Retinal pigment epithelial cell (primary cell): ENCODE measurements around the gene ISG20.

Source experiments
- DNase-seq: peaks from one replicate; pipeline ENCODE4 v3.0.0-alpha.2; 2010; ENCODE audit warnings: low read depth
- H3K4me3 ChIP-seq: 2 replicates; pipeline ENCODE4 v1.5.1; 2011; ENCODE audit warnings: mild to moderate bottlenecking, low read length, control low read depth, moderate library complexity
- TF ChIP-seq, protein P1 (sequence below): conservative IDR thresholded peaks from 2 replicates; pipeline ENCODE4 v1.5.1; 2011; ENCODE audit warnings: low read depth, low read length, control low read depth, inconsistent platforms

The ISG20 gene

DNA sequence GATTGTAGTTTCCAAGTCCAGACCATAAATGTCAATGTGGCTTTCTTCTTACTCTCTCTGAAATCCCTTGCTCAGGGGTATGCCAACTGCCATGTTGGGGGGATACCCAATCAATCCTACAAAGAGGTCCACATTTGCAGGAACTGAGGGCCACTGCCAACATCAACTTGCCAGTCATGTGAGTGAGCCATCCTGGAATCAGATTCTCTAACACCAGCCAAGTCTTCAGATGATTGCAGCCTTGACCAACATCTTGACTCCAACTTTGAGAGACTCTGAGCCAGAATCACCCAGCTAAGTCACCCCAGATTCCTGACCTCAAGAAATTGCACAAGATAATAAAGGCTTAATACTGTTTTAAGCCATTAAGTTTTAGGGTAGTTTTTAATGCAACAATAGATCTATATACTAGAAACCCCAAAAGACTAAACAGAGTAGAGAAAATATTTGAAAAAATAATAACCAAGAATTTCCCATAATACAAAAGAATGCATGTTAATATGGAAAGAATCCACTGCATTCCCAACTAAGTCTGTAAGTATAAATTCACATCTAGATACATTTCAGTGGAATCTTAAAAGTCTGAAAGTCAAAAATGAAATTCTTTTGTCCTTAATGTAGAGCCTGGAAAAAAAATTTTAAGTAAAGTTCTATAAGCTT, 22.4 kb downstream of the ISG20 start:
- DNase-seq = no peak
- TF ChIP-seq, protein P1, sequence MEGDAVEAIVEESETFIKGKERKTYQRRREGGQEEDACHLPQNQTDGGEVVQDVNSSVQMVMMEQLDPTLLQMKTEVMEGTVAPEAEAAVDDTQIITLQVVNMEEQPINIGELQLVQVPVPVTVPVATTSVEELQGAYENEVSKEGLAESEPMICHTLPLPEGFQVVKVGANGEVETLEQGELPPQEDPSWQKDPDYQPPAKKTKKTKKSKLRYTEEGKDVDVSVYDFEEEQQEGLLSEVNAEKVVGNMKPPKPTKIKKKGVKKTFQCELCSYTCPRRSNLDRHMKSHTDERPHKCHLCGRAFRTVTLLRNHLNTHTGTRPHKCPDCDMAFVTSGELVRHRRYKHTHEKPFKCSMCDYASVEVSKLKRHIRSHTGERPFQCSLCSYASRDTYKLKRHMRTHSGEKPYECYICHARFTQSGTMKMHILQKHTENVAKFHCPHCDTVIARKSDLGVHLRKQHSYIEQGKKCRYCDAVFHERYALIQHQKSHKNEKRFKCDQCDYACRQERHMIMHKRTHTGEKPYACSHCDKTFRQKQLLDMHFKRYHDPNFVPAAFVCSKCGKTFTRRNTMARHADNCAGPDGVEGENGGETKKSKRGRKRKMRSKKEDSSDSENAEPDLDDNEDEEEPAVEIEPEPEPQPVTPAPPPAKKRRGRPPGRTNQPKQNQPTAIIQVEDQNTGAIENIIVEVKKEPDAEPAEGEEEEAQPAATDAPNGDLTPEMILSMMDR = no peak
- no peak overlapping the region for H3K4me3 ChIP-seq

DNA sequence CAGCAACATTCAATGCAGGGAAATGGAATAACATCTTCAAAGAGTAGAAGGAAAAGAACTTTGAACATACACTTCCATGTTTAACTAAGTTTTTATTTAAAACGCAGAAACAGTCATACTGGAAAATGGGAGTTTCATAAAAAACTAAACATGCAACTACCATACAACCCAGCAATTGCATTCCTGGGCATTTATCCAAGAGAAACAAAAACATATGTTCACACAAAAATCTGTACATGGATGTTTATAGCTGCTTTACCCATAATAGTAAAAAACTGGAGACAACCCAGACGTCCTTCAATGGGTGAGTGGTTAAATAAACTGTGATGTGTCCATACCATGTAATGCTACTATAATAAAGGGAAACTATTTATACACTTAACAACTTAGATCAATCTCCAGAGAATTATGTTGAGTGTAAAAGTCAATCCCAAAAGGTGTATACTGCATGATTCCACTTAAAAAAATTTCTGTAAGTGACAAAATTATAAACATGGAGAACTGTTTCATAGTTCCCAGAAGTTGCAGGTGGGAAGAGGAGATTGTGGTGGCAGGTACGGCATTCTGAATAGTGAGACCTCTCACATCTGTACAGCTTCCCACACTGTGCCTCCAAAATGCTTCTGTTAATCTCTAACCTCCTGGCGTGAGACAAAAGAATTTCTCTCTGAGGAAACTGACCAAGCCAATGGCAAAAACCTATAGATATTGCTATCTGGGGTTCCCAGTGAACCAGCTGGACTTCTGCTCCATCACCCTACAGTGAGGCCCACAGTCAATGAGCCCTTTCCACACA, 23.1 kb downstream of the ISG20 start:
- DNase-seq = no peak
- TF ChIP-seq, protein P1 = no peak
- no peak overlapping the region for H3K4me3 ChIP-seq

DNA sequence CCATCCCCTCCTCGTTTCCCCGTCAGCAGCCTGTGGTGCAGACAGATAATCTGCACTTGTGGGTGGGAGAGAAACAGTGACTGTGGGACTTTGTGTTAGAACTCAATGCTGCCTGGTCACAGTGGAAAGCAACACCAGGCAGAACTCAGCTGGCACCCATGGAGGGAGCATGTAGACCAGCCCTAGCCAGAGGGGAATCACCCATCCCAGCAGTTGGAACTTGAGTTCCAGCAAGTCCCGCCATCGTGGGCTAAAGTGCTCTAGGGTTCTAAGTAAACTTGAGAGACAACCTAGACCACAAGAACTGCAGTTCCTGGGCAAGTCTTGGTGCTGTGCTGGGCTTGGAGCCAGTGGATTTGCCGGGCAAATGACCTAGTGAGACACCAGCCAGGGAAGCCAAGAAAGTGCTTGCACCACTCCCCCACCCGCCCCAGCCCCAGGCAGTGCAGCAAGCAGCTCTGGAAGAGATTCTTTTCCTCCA, 24.4 kb downstream of the ISG20 start:
- no peak for DNase-seq
- no peak overlapping the region for H3K4me3 ChIP-seq
- TF ChIP-seq, protein P1 = no peak

DNA sequence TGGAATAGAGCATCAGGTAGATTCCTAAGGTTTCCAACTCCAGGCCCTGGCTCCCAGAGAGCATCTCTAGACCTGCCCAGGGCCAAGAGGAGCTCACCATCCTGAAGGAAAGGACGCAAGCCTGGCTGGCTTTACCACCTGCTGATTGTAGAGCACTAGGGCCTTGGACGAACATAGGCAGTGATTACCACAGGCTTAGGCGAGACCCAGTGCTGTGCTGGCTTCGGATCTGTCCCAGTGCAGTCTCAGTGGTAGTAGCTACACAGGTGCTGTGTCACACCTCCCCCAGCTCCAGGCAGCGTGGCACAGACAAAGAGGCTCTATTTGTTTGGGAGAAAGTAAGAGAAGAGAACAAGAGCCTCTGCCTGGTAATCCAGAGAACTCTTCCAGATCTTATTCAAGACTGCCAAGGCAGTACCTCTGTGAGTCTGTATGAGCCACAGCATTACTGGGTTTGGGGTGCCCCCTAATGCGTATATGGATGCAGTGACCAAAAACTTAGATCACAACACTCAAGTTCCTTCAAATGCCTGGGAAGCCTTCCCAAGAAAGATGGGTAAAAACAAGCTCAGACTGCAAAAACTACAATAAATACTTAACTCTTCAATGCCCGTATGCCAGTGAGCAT, 25.4 kb downstream of the ISG20 start:
- DNase-seq = no peak
- H3K4me3 ChIP-seq = no peak overlapping the region
- TF ChIP-seq, protein P1 = peak; percentile 12

DNA sequence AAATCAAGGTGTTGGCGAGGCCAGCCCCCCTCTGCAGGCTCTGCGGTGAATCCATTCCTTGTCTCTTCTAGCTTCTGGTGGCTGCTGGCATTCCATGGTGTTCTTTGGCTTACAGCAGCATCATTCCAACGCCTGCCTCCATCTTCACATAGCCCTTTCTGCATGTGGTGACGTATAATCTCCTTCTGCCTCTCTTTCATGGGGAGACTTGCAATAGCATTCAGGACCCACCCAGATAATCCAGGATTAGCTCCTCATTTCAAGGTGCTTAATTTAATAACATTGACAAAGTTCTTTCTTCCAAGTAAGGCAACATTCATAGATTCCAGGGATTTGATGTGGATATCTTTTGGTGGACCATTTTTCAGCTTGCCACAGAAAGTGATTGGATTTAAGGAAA, 35.8 kb downstream of the ISG20 start:
- peak; percentile 68 for DNase-seq
- no peak overlapping the region for H3K4me3 ChIP-seq
- TF ChIP-seq, protein P1 = no peak

DNA sequence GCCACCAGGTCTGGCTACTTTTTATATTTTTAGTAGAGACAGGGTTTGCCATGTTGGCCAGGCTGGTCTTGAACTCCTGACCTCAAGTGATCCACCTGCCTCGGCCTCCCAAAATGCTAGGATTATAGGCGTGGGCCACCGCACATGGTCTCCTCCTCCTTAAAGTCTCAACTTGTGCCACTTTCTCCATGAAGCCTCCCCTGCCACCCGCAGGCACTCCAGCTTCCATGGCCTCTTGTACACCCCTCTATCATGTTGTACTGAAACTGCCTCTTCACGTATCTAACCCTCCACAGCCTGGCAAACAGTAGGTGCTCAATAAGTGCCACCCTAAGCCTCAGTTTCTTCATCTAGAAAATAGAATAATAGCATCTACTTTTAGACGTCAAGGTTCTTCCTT, 39.9 kb downstream of the ISG20 start:
- H3K4me3 ChIP-seq = no peak overlapping the region
- DNase-seq = no peak

More for the DNA sequence above, 39.9 kb downstream of the ISG20 start:
- TF ChIP-seq, protein P1 = no peak
